ENCODE measurements around the gene ITGA7. TPM values are rescaled to one million over a fixed set of nuclear protein-coding genes. Genes with fewer than 3 reads are reported as not detected.
A peak's percentile ranks its signal among the peaks of the same experiment; 100 is the strongest.

The ITGA7 gene
- total RNA-seq, 1 donor from 2014 or later = 25.1 TPM

- H3K27me3 Mint-ChIP-seq = peaks cover 8% of the 10 kb centered on the region
- no peak for TF ChIP-seq CTCF (IDR thresholded peaks at IDR 0.05; ENCODE audit: unreplicated experiment)
- H3K9me3 Mint-ChIP-seq (ENCODE audit: low read depth) = no peaks in the 10 kb centered on the region
- peaks cover 24% of the 10 kb centered on the region for H3K4me1 Mint-ChIP-seq (ENCODE audit: low read depth)
- H3K4me3 Mint-ChIP-seq (ENCODE audit: low read depth) = peak overlapping the region; percentile 84
- peaks cover 6% of the 10 kb centered on the region for H3K36me3 Mint-ChIP-seq (ENCODE audit: insufficient read depth)
- DNase-seq (ENCODE audit: low spot score, unreplicated experiment) = peak; percentile 28
- H3K27ac Mint-ChIP-seq = peak overlapping the region; percentile 77
Measured at GRCh38 chr12:55728186-55728938, 20.7 kb upstream of the ITGA7 start.

- TF ChIP-seq CTCF (IDR thresholded peaks at IDR 0.05; ENCODE audit: unreplicated experiment) = no peak
- Mint-ChIP-seq H3K4me1 (ENCODE audit: low read depth) (peaks cover 24% of the 10 kb centered on the region), H3K27ac (peak overlapping the region; percentile 84), H3K4me3 (ENCODE audit: low read depth) (peak overlapping the region; percentile 84), H3K36me3 (ENCODE audit: insufficient read depth) (peaks cover 6% of the 10 kb centered on the region), H3K27me3 (peaks cover 8% of the 10 kb centered on the region), H3K9me3 (ENCODE audit: low read depth) (no peaks in the 10 kb centered on the region)
- DNase-seq (ENCODE audit: low spot score, unreplicated experiment) = no peak
Measured at GRCh38 chr12:55727643-55728185, 20.0 kb upstream of the ITGA7 start.

- Mint-ChIP-seq H3K9me3 (ENCODE audit: low read depth) (no peaks in the 10 kb centered on the region), H3K27ac (peak overlapping the region; percentile 84), H3K4me1 (ENCODE audit: low read depth) (peaks cover 24% of the 10 kb centered on the region), H3K4me3 (ENCODE audit: low read depth) (peak overlapping the region; percentile 84), H3K27me3 (peaks cover 8% of the 10 kb centered on the region), H3K36me3 (ENCODE audit: insufficient read depth) (peaks cover 6% of the 10 kb centered on the region)
- TF ChIP-seq CTCF (IDR thresholded peaks at IDR 0.05; ENCODE audit: unreplicated experiment) = no peak
- DNase-seq (ENCODE audit: low spot score, unreplicated experiment) = no peak
Measured at GRCh38 chr12:55726971-55727370, 19.3 kb upstream of the ITGA7 start.

- Mint-ChIP-seq H3K4me1 (ENCODE audit: low read depth) (peaks cover 24% of the 10 kb centered on the region), H3K4me3 (ENCODE audit: low read depth) (no peak overlapping the region)
Measured at GRCh38 chr12:55725556-55725955, 17.9 kb upstream of the ITGA7 start.

GRCh38 chr12:55724940-55725309, 17.2 kb upstream of the ITGA7 start:
- TF ChIP-seq CTCF (IDR thresholded peaks at IDR 0.05; ENCODE audit: unreplicated experiment) = no peak
- no peak overlapping the region for H3K4me3 Mint-ChIP-seq (ENCODE audit: low read depth)
- H3K36me3 Mint-ChIP-seq (ENCODE audit: insufficient read depth) = peaks cover 6% of the 10 kb centered on the region
- H3K27ac Mint-ChIP-seq = no peak overlapping the region
- H3K27me3 Mint-ChIP-seq = no peaks in the 10 kb centered on the region
- H3K4me1 Mint-ChIP-seq (ENCODE audit: low read depth) = peaks cover 17% of the 10 kb centered on the region
- H3K9me3 Mint-ChIP-seq (ENCODE audit: low read depth) = no peaks in the 10 kb centered on the region
- DNase-seq (ENCODE audit: low spot score, unreplicated experiment) = no peak

More at GRCh38 chr12:55725556-55725955, 17.9 kb upstream of the ITGA7 start:
- H3K27ac Mint-ChIP-seq = peak overlapping the region; percentile 33
- peaks cover 4% of the 10 kb centered on the region for H3K27me3 Mint-ChIP-seq
- no peak for TF ChIP-seq CTCF (IDR thresholded peaks at IDR 0.05; ENCODE audit: unreplicated experiment)
- DNase-seq (ENCODE audit: low spot score, unreplicated experiment) = no peak
- H3K36me3 Mint-ChIP-seq (ENCODE audit: insufficient read depth) = peaks cover 6% of the 10 kb centered on the region
- H3K9me3 Mint-ChIP-seq (ENCODE audit: low read depth) = no peaks in the 10 kb centered on the region

All from progenitor cell of endocrine pancreas (in vitro differentiated cells).